Activated T-cell treated with anti-CD3 and anti-CD28 coated beads, Interleukin-2, amount 50 U/mL, for 4 hours (primary cell): ENCODE measurements around the gene SLC7A11. TPM values are rescaled to one million over a fixed set of nuclear protein-coding genes. Genes with fewer than 3 reads are reported as not detected.
A peak's percentile ranks its signal among the peaks of the same experiment; 100 is the strongest.
"Not testable (repeated sequence)": the region's sequence is repeated elsewhere in the genome, so short reads cannot be mapped to it uniquely, and the experiment has no call there.

Experiments
- ATAC-seq, 2 donors: fragments of 200-7000 bp; cut with Tn5 transposase; one replicate each; pipeline ENCODE4 v1.10.0; 2021
- DNase-seq: peaks from one replicate; pipeline ENCODE4 v3.0.0-alpha.2; 2020
- H3K27me3 Mint-ChIP-seq: one replicate; pipeline ENCODE4 v1.8.0; 2021; ENCODE audit warnings: low read depth, mixed read lengths
- H3K36me3 Mint-ChIP-seq: one replicate; pipeline ENCODE4 v1.8.0; 2022; ENCODE audit warnings: mixed read lengths; ENCODE audit not compliant: insufficient read depth
- H3K4me1 Mint-ChIP-seq: one replicate; pipeline ENCODE4 v1.8.0; 2021; ENCODE audit warnings: low read depth, mixed read lengths
- H3K4me3 Mint-ChIP-seq: one replicate; pipeline ENCODE4 v1.8.0; 2021; ENCODE audit warnings: mild to moderate bottlenecking, moderate library complexity, mixed read lengths
- H3K9me3 Mint-ChIP-seq: one replicate; pipeline ENCODE4 v1.8.0; 2021; ENCODE audit warnings: mixed read lengths
- total RNA-seq, 3 donors: library from RNA; stranded (reverse); gene quantifications; one replicate each; pipeline ENCODE4 v1.2.1, GENCODE V29; 2021

Gene SLC7A11
- total RNA-seq, 3 donors from 2014 or later = 0.63 to 1.2 (median 1.0) TPM

DNA sequence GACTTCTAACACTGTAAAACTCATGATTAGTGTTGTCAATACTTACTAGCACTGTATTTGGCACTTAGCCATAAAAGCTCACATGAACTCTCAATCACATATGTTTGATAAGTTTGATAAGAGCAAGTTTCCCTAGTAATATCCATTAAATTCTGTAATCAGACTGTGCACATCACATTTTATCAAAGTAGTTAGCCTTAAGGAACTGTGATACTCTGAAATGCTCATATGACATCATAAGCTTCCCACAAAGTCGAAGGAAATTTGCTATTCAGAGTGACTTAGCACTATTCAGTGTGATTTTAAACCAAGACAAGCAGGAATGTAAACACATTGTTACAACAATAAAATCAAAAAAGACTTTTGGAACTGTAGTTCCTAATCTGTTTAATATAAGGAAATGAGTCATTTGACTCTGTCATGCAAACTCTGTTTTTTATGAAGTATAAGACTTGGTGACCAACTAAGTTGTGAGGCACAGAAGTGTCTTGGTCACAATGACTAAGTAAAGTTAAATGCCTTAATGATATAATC, 6.7 kb downstream of the SLC7A11 start:
- Mint-ChIP-seq H3K27me3 (no peaks in the 10 kb centered on the region), H3K36me3 (no peaks in the 10 kb centered on the region), H3K4me3 (no peak overlapping the region), H3K9me3 (no peaks in the 10 kb centered on the region), H3K4me1 (peaks cover 3% of the 10 kb centered on the region)
- ATAC-seq (peak in 1 of 2 donors; percentile 66), DNase-seq (no peak)

DNA sequence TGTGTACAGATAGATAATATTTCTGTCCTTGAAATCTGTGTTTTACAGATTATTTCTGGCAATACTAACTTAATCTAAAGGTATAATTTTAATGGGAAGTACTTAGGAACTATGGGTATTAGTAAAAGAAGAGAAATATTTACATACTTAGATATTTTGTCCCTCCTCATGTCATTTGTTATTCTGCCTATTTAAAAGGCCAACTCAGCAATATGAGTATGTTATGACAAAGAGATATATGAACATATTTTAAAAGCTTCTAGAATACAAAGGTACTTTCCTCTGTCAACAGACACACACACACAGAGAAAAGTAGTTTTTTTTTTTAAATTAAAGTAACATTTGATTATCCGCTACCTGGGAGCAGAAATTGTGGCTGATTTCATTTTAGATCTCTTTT, 7.9 kb downstream of the SLC7A11 start:
- no peaks in the 10 kb centered on the region for H3K27me3 Mint-ChIP-seq

DNA sequence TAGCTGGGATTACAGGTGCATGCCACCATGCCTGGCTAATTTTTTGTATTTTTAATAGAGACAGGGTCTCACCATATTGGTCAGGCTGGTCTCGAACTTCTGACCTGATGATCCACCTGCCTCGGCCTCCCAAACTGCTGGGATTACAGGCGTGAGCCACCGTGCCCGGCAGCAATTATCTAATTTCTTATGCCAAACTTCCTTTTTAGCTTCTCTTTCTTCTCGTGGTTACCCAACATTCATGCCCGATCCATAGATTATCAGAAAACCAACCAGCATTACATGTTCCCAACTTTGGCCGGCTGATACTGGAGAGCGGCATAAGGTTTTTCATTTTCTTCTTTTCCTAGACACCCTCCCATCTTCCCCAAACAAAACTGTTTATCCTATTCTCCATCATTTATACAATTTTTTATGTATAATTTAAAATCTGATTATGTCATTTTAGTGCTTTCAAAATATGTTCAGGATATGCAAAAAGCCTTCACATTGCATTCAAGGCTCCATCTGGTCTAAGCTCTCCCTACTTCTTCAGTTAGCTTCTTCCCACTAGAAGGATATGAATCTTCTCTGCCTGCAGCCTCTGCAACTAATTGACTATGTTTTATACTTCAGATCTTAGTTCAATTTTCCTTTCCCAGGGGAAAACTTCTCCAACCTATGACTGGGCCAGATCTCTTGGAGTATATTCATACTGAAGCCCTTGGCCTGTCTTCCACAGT, 8.7 kb downstream of the SLC7A11 start:
- no peak overlapping the region for H3K4me3 Mint-ChIP-seq
- no peaks in the 10 kb centered on the region for H3K9me3 Mint-ChIP-seq
- DNase-seq (no peak), ATAC-seq (no peak)
- H3K36me3 Mint-ChIP-seq = no peaks in the 10 kb centered on the region
- peaks cover 3% of the 10 kb centered on the region for H3K4me1 Mint-ChIP-seq
- no peaks in the 10 kb centered on the region for H3K27me3 Mint-ChIP-seq

More for the DNA sequence above, 7.9 kb downstream of the SLC7A11 start:
- Mint-ChIP-seq H3K36me3 (no peaks in the 10 kb centered on the region), H3K9me3 (no peaks in the 10 kb centered on the region), H3K4me3 (no peak overlapping the region), H3K4me1 (peaks cover 3% of the 10 kb centered on the region)
- DNase-seq (no peak), ATAC-seq (no peak)

DNA sequence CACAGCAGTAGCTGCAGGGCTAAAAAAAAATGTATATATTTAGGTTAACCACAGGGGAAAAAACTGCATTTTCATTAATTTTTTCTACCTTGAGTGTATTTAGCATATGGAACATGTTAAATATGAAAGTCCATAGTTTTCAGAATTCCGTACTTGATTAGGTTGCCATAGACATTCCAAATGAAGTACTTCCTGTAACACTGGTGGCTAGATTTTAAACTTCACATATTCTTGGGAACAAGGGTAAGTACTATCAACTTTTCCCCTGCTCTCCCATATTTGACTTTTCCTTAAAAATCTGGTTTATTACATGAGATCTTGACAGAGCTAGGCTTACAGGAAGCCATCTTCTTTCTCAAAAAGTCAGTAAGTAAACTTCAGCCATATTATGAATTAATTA, 9.8 kb downstream of the SLC7A11 start:
- ATAC-seq = no peak
- DNase-seq = no peak
- Mint-ChIP-seq H3K36me3 (no peaks in the 10 kb centered on the region), H3K4me1 (peaks cover 3% of the 10 kb centered on the region), H3K9me3 (no peaks in the 10 kb centered on the region), H3K4me3 (no peak overlapping the region), H3K27me3 (no peaks in the 10 kb centered on the region)

DNA sequence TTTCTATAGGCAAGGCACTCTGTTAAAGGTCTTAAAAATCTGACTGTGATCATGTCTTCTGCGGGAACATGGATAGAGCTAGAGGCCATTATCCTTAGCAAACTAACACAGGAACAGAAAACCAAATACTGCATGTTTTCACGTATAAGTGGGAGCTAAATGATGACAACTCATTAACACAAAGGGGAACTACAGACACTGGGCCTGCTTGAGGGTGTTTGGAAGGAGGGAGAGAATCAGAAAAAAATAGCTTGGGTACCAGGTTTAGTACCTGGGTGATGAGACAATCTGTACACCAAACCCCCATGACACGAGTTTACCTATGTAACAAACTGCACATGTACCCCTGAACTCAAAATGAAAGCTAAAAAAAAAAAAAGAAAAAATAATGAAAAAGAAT, 12.1 kb downstream of the SLC7A11 start:
- Mint-ChIP-seq H3K4me1 (no peaks in the 10 kb centered on the region), H3K36me3 (no peaks in the 10 kb centered on the region), H3K4me3 (no peak overlapping the region), H3K9me3 (no peaks in the 10 kb centered on the region), H3K27me3 (no peaks in the 10 kb centered on the region)
- ATAC-seq = no peak
- no peak for DNase-seq

DNA sequence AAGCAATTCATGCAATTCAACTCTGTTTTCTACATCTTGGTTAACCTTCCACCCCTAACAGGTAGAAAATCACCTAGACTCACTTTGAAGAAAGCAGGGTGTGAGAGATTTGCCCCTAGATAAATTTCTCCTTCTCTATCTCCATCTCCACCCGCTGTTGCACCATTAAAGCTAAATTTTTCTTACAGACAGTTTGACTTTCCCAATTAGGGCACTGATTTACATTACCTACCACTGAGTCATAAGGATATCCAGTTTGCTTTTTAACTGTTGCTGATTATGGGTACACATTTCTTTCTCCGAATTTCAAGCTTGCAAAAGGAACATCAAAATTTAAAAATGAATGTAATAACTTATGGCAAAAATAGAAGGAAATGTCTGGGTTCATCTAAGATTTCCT, 13.0 kb downstream of the SLC7A11 start:
- H3K9me3 Mint-ChIP-seq = no peaks in the 10 kb centered on the region
- no peak overlapping the region for H3K4me3 Mint-ChIP-seq
- H3K4me1 Mint-ChIP-seq = no peaks in the 10 kb centered on the region
- ATAC-seq (no peak), DNase-seq (no peak)
- H3K36me3 Mint-ChIP-seq = no peaks in the 10 kb centered on the region
- H3K27me3 Mint-ChIP-seq = no peaks in the 10 kb centered on the region

DNA sequence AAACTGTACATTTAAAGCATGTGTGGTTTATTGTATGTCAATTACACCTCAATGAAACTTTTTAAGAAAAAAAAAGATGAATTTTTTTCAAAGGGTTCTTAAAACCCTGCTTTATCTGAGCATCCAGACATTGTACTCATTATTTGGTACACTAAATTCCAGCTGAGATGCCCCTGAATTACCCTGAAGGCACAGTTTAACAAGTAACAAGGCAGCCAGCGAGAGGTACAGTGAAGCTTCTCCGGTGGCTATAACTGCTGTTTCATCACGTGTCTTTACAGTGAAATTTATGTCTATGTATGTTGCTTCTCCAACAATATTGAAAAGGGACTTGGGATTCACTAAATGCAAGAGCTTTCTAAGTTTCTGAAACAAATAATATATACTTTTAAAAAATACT, 15.8 kb downstream of the SLC7A11 start:
- ATAC-seq (no peak), DNase-seq (no peak)

DNA sequence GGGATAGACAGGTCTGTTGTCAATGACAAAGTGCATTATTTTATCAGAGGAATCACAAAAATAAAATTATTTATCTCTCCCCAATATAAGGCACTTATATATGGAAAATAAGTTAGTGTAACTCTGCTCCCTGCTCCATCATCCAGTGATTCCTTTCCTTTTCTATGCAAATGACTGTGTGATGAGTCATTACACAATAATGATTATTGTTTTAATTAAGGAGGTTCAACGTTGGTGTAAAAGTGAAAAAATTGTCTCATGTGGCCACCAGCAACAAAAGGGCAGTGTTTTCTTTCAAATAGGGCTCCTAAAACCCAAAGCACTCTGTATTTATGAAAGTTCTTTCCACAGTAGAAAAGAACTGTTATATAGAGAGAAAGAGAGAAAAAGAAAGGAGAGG, 16.7 kb downstream of the SLC7A11 start:
- DNase-seq (no peak), ATAC-seq (no peak)
- no peaks in the 10 kb centered on the region for H3K4me1 Mint-ChIP-seq
- no peaks in the 10 kb centered on the region for H3K9me3 Mint-ChIP-seq
- H3K36me3 Mint-ChIP-seq = no peaks in the 10 kb centered on the region
- no peaks in the 10 kb centered on the region for H3K27me3 Mint-ChIP-seq
- H3K4me3 Mint-ChIP-seq = no peak overlapping the region

More for the DNA sequence above, 15.8 kb downstream of the SLC7A11 start:
- no peaks in the 10 kb centered on the region for H3K4me1 Mint-ChIP-seq
- H3K36me3 Mint-ChIP-seq = no peaks in the 10 kb centered on the region
- H3K9me3 Mint-ChIP-seq = no peaks in the 10 kb centered on the region
- H3K27me3 Mint-ChIP-seq = no peaks in the 10 kb centered on the region
- no peak overlapping the region for H3K4me3 Mint-ChIP-seq

DNA sequence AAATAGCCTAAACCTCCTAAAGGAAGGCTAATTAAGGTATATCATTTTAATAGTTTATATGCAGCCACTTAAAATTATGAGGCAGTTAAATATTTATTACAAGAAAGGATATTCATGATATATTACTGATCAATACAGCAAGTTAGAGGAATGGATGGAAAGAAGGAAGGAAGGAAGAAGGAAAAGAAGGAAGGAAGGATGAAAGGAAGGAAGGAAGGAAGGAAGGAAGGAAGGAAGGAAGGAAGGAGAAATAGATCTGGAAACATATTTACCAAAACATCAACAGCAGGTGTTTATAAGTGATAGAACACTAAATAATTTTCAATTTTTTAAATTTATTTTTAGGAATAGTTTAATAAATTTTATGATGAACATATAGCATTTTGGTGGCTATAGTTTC, 17.5 kb downstream of the SLC7A11 start:
- DNase-seq = no peak
- no peak overlapping the region for H3K4me3 Mint-ChIP-seq
- H3K27me3 Mint-ChIP-seq = no peaks in the 10 kb centered on the region
- no peaks in the 10 kb centered on the region for H3K36me3 Mint-ChIP-seq
- no peak for ATAC-seq
- no peaks in the 10 kb centered on the region for H3K9me3 Mint-ChIP-seq
- no peaks in the 10 kb centered on the region for H3K4me1 Mint-ChIP-seq

DNA sequence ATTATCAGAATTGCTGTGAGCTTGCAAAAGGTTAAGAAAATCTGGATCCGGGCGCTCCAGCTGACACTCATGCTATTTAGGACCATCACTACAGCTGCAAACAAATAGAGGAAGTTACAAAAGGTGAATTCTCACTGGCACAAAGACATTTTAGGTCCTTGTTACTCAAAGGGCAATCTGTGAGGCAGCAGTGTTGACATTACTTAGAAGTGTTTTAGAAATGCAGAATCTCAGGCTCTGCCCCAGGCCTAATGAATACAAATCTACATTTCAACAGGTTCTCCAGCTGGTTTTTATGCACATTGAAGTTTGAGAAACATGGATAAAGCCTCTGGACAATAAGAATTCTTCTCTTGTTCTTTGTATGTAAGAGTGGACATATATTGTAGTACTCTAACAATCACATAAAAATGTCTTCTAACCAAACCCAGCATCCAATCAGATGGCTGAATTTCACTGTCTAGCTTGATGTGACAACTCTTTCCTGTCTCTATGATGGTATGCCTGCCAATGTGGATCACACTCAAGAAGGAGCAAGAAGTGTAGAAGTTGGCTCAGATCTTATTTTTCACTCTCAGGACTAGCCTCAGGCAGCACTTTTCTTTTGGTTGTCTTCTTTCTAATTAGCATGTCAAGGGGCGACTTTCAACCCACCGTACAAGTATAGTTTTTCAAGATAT, 18.8 kb downstream of the SLC7A11 start:
- DNase-seq (no peak), ATAC-seq (no peak)
- H3K4me1 Mint-ChIP-seq = no peaks in the 10 kb centered on the region
- H3K27me3 Mint-ChIP-seq = no peaks in the 10 kb centered on the region
- H3K4me3 Mint-ChIP-seq = no peak overlapping the region
- H3K9me3 Mint-ChIP-seq = no peaks in the 10 kb centered on the region
- H3K36me3 Mint-ChIP-seq = no peaks in the 10 kb centered on the region

DNA sequence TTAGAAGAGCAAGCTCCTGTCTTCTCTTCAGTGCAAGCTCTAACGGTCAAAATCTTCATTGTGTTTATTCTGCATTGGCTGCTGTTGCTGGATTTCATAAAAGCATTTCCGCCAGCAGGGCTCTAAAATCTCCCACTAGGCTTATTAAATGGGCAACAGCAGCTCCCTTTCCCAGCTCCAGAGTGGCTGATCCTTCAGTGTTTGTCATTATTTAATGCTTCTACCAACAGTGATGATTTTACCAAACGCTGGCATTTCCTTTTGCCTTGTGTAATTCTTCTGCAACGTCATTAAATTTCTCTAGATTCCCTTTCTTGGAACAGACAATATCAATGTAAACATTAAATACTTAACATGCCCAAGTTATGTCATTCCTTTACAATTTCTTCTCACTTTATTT, 20.1 kb downstream of the SLC7A11 start:
- Mint-ChIP-seq H3K27me3 (no peaks in the 10 kb centered on the region), H3K4me1 (no peaks in the 10 kb centered on the region), H3K9me3 (no peaks in the 10 kb centered on the region), H3K4me3 (no peak overlapping the region), H3K36me3 (no peaks in the 10 kb centered on the region)
- no peak for ATAC-seq
- no peak for DNase-seq

DNA sequence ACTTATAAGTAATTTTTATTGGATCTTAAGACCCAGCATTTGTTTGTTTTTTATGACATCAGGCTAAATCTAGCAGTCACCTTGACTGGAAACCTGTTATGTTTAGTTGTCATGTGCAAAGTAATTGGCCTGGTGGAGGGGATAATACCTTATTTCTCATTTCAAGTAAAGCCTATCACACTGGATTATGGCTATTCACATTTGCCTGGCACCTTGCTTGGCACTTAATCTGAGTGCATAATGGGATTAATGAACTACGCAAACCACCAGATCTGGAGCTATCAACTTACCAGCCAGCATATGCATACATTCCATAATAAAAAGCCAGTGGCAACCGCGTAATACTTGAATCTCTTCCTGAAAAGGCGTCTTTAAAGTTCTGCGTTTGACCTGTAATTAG, 23.2 kb downstream of the SLC7A11 start:
- no peak for DNase-seq
- no peak overlapping the region for H3K4me3 Mint-ChIP-seq
- ATAC-seq = no peak
- H3K9me3 Mint-ChIP-seq = no peaks in the 10 kb centered on the region
- no peaks in the 10 kb centered on the region for H3K4me1 Mint-ChIP-seq
- no peaks in the 10 kb centered on the region for H3K36me3 Mint-ChIP-seq
- no peaks in the 10 kb centered on the region for H3K27me3 Mint-ChIP-seq

DNA sequence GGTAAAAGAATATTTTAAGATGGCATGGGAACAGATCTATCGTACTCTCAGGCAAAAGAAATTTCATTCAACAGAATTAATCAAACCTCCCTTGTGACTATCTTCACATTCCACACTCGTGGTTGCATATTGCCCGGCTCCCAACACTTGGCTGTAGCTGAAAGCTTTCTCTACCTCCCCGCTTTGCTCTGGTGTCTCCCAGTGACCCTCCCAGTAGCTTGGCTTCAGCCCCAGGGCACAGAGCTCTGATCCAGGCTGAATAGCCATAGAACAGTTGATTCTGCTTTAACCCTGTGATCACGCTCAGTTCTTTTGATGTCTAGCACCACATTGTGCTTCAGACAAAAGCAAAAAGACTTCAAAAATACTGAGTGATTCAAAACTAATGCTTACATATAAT, 24.6 kb downstream of the SLC7A11 start:
- Mint-ChIP-seq H3K36me3 (no peaks in the 10 kb centered on the region), H3K9me3 (no peaks in the 10 kb centered on the region), H3K4me1 (no peaks in the 10 kb centered on the region), H3K27me3 (no peaks in the 10 kb centered on the region), H3K4me3 (no peak overlapping the region)
- ATAC-seq (no peak), DNase-seq (no peak)

DNA sequence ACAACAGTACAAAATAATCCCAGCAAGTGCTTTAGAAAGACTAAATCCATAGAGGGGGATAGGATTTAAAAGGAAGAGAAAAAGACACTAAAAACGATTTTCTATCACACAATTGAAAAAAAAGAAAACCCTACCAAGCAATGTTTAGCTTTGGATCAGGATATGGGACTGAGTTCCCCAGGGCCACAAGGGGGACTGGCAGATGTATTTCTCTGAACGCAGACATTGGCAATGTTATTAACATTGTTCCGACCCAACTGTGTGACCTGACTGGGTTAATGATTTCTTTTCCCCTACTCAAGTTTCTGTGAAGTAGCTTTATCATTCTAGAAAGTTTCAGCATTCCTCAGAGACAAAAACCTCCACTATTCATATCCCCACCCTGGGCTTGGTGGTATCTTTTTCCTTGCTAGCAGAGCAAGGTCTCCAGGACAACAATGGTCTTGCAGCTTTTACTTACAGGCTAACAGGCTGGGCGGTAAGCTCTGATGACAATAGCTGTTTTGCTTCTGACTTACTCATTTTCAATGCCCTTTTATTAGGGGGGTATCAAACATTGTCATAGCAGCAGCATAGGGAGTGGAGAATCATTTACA, 25.8 kb downstream of the SLC7A11 start:
- H3K27me3 Mint-ChIP-seq = no peaks in the 10 kb centered on the region
- H3K36me3 Mint-ChIP-seq = no peaks in the 10 kb centered on the region
- H3K4me3 Mint-ChIP-seq = no peak overlapping the region
- H3K4me1 Mint-ChIP-seq = no peaks in the 10 kb centered on the region
- DNase-seq (no peak), ATAC-seq (no peak)
- no peaks in the 10 kb centered on the region for H3K9me3 Mint-ChIP-seq

DNA sequence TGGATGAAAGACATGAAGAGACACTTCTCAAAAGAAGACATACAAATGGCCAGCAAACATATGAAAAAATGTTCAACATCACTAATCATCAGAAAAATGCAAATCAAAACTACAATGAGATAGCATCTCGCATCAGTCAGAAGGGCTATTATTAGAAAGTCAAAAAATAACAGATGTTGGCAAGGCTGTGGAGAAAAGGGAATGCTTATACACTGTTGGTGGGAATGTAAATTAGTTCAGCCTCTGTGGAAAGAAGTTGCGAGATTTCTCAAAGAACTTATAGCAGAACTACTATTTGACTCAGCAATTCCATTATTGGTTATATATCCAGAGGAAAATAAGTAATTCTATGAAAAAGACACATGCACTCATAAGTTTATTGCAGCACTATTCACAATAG, 31.6 kb downstream of the SLC7A11 start:
- H3K9me3 Mint-ChIP-seq, H3K27me3 Mint-ChIP-seq, H3K36me3 Mint-ChIP-seq, H3K4me1 Mint-ChIP-seq, ATAC-seq, DNase-seq, H3K4me3 Mint-ChIP-seq: not testable (repeated sequence)
